Nasal cavity respiratory epithelium epithelial cell of viscerocranial mucosa (primary cell): ENCODE data around the gene TNFAIP3. TPM values are rescaled to one million over a fixed set of nuclear protein-coding genes. Genes with fewer than 3 reads are reported as not detected.

Experiments used
- total RNA-seq: library from RNA; depleted of rRNA; stranded (reverse); fragments of >200 nt; gene quantifications from 2 replicates; pipeline ENCODE4 v1.2.3, GENCODE V29; 2014

Gene TNFAIP3
- total RNA-seq = 39.6 and 84.8 TPM in 2 replicates

GRCh38 chr6:137866914-137867684 lies at the start of gene TNFAIP3:
TNFAIP3 (plus strand) TSS chr6:137867259; CDS start chr6:137871228, 3,969 bp downstream.

Other genes starting within 250 kb of the TNFAIP3 start
- gene PERP, start 240.2 kb downstream of the TNFAIP3 start, total RNA-seq = 269 and 452 TPM in 2 replicates